Mesenchymal stem cell (in vitro differentiated cells and primary cell): ENCODE measurements around the gene CIITA.

Source experiments
- DNase-seq: peaks from one replicate; pipeline ENCODE4 v3.0.0-alpha.2; 2013
- H2AFZ ChIP-seq: one replicate; pipeline ENCODE4 v1.6.1; 2013; ENCODE audit warnings: low read depth, mild to moderate bottlenecking, control low read depth, inconsistent platforms, low read length, moderate library complexity
- H2AK5ac ChIP-seq: 2 replicates; pipeline ENCODE4 v1.6.1; 2013; ENCODE audit warnings: low read length, moderate library complexity, mild to moderate bottlenecking, inconsistent platforms; ENCODE audit not compliant: severe bottlenecking
- H2BK120ac ChIP-seq: one replicate; pipeline ENCODE4 v1.6.1; 2013; ENCODE audit warnings: low read depth, mild to moderate bottlenecking, inconsistent platforms, low read length, moderate library complexity
- H2BK12ac ChIP-seq, 2 experiments: one replicate each; pipeline ENCODE4 v1.6.1; 2013; ENCODE audit warnings: inconsistent platforms in 2 of 2, low read length in 2 of 2, mild to moderate bottlenecking in 2 of 2, moderate library complexity in 2 of 2, control low read depth in 1 of 2
- H2BK15ac ChIP-seq: one replicate; pipeline ENCODE4 v1.6.1; 2013; ENCODE audit warnings: mild to moderate bottlenecking, low read depth, inconsistent platforms; ENCODE audit not compliant: poor library complexity, severe bottlenecking
- H2BK5ac ChIP-seq: 2 replicates; pipeline ENCODE4 v1.6.1; 2013; ENCODE audit warnings: low read depth, mild to moderate bottlenecking, low read length, control low read depth, inconsistent platforms; ENCODE audit not compliant: poor library complexity, severe bottlenecking
- H3K14ac ChIP-seq, 2 experiments: one replicate each; pipeline ENCODE4 v1.6.1; 2013; ENCODE audit warnings: inconsistent platforms in 2 of 2, low read length in 2 of 2, control low read depth in 1 of 2, mild to moderate bottlenecking in 1 of 2, moderate library complexity in 1 of 2
- H3K18ac ChIP-seq, 2 experiments: one replicate each; pipeline ENCODE4 v1.6.1; 2013; ENCODE audit warnings: inconsistent platforms in 2 of 2, low read length in 2 of 2, control low read depth in 1 of 2, low read depth in 1 of 2, mild to moderate bottlenecking in 1 of 2
- H3K23ac ChIP-seq, 2 experiments: one replicate each; pipeline ENCODE4 v1.6.1; 2013; ENCODE audit warnings: inconsistent platforms in 2 of 2, low read length in 2 of 2, mild to moderate bottlenecking in 2 of 2, moderate library complexity in 2 of 2, control low read depth in 1 of 2
- H3K27ac ChIP-seq: 2 replicates; pipeline ENCODE4 v1.5.1; 2013; ENCODE audit warnings: mild to moderate bottlenecking, moderate library complexity, low read length, control low read depth, inconsistent platforms; ENCODE audit not compliant: poor library complexity, severe bottlenecking
- H3K27me3 ChIP-seq, 2 experiments: 2 replicates each; pipeline versions ENCODE4 v1.6.1 to v1.7.0; 2013; ENCODE audit warnings: low read length in 2 of 2, mild to moderate bottlenecking in 2 of 2, moderate library complexity in 2 of 2, control low read depth in 1 of 2, inconsistent platforms in 1 of 2; ENCODE audit not compliant: control insufficient read depth in 1 of 2, insufficient read depth in 1 of 2
- H3K36me3 ChIP-seq, 2 experiments: 2 replicates each; pipeline versions ENCODE4 v1.6.1 to v1.7.0; 2013; ENCODE audit warnings: low read length in 2 of 2, control low read depth in 1 of 2, inconsistent platforms in 1 of 2, low read depth in 1 of 2, mild to moderate bottlenecking in 1 of 2; ENCODE audit not compliant: insufficient read depth in 2 of 2, control insufficient read depth in 1 of 2
- H3K4ac ChIP-seq, 2 experiments: one replicate each; pipeline ENCODE4 v1.6.1; 2013; ENCODE audit warnings: inconsistent platforms in 2 of 2, low read length in 2 of 2, mild to moderate bottlenecking in 2 of 2, moderate library complexity in 2 of 2, control low read depth in 1 of 2, low read depth in 1 of 2
- H3K4me1 ChIP-seq: 2 replicates; pipeline ENCODE4 v1.6.1; 2013; ENCODE audit warnings: low read depth, low read length, control low read depth; ENCODE audit not compliant: control insufficient read depth, insufficient read depth
- H3K4me2 ChIP-seq: 2 replicates; pipeline ENCODE4 v1.6.1; 2013; ENCODE audit warnings: low read length, mild to moderate bottlenecking, inconsistent platforms; ENCODE audit not compliant: poor library complexity, severe bottlenecking
- H3K4me3 ChIP-seq, 2 experiments: 2 replicates each; pipeline versions ENCODE4 v1.5.1 to v1.7.0; 2013; ENCODE audit warnings: low read length in 2 of 2, mild to moderate bottlenecking in 2 of 2, control low read depth in 1 of 2, low read depth in 1 of 2; ENCODE audit not compliant: insufficient read depth in 1 of 2
- H3K79me1 ChIP-seq: replicated peaks from 2 replicates; pipeline ENCODE4 v1.6.1; 2013; ENCODE audit warnings: mild to moderate bottlenecking, control low read depth, low read length, inconsistent platforms; ENCODE audit not compliant: poor library complexity, severe bottlenecking
- H3K9ac ChIP-seq: 2 replicates; pipeline ENCODE4 v1.7.0; 2013; ENCODE audit warnings: mild to moderate bottlenecking, low read length, moderate library complexity
- H3K9me3 ChIP-seq: 2 replicates; pipeline ENCODE4 v1.7.0; 2013; ENCODE audit warnings: mild to moderate bottlenecking, low read length; ENCODE audit not compliant: control insufficient read depth
- H4K8ac ChIP-seq: one replicate; pipeline ENCODE4 v1.6.1; 2013; ENCODE audit warnings: inconsistent platforms, mild to moderate bottlenecking, low read length, moderate library complexity
- H4K91ac ChIP-seq: one replicate; pipeline ENCODE4 v1.6.1; 2013; ENCODE audit warnings: mild to moderate bottlenecking, low read length, inconsistent platforms
- WGBS: methylation state at CpG from one replicate; pipeline ENCODE4 v1.1.7; 2013; ENCODE audit warnings: mixed read lengths; 5-methylcytosine and 5-hydroxymethylcytosine counted together

Gene CIITA

DNA sequence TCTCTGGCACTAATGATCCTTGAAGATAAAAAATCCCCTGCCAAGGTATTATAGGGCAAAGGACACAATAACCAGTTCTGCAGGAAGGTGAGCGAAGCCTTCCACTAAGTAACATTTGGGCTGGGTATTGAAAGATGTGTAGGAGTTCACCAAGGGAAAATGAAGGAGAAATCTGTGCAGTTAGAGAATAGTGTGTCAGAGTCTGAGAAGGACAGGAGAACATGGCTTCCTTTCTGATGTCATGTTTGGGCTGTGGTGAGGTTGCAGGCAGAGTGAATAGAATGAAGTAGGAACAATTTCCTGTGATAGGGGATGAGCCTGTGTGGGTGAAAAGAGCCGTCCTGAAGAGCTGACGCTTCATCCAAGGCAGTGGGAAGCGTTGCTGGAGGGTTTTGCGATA lies 24.1 kb upstream of the CIITA start:
- Histone ChIP-seq H3K36me3 (no peaks in the 10 kb centered on the region), H3K27ac (no peak overlapping the region), H3K9ac (no peak overlapping the region), H3K4me2 (no peak overlapping the region), H2BK15ac (no peak overlapping the region), H3K27me3 (peaks cover 0 to 4% of the 10 kb centered on the region in 2 experiments), H2AFZ (no peak overlapping the region), H2BK12ac (no peak overlapping the region), H2BK120ac (no peak overlapping the region), H3K14ac (no peak overlapping the region), H3K4me3 (no peak overlapping the region), H2BK5ac (no peak overlapping the region), H3K4me1 (no peaks in the 10 kb centered on the region), H2AK5ac (no peak overlapping the region), H4K8ac (no peak overlapping the region), H3K23ac (no peak overlapping the region), H3K9me3 (no peaks in the 10 kb centered on the region), H3K18ac (no peak overlapping the region), H3K79me1 (no peaks in the 10 kb centered on the region), H4K91ac (no peak overlapping the region), H3K4ac (no peak overlapping the region)
- no peak for DNase-seq
- WGBS: 63% methylated on average over 3 of the region's 5 CpGs

DNA sequence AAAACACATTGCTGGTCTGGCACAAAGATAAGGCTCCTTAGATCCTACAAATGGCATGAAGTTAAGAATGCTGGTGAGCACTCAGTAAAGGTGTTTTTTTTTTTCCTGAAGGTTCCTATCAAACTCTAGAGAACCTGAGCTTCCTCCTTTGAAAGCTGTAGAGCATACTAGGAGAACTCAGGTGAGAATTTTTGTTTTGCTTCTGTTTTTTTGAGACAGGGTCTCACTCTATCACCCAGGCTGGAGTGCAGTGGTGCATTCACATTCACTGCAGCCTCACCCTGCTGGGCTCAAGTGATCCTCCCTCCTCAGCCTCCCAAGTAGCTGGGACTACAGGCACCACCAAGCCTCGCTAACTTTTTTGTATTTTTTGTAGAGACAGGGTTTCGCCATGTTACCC lies 21.0 kb upstream of the CIITA start:
- WGBS: 64% methylated on average over 2 of the region's 2 CpGs

DNA sequence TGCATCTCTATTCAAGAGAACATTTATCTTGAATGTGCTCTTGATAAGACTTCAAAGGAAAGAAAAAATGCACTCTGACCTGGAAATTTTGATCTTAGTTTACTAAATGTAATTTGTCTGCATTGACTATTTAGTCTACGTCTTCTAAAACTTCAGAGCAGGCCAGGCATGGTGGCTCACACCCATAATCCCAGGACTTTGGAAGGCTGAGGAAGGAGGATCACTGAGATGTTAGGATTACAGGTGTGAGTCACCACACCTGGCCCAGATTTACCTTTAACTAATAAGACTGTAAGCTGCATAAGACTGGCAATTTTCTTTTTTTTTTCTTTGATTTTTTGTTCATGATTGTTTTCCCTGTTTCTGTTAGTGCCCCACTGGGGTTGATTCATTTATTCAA lies 18.8 kb upstream of the CIITA start:
- no peaks in the 10 kb centered on the region for H3K79me1 ChIP-seq
- WGBS: 92% methylated on average over 1 of the region's 1 CpG

More for the DNA sequence above, 21.0 kb upstream of the CIITA start:
- Histone ChIP-seq H4K8ac (no peak overlapping the region), H3K4me1 (no peaks in the 10 kb centered on the region), H3K9me3 (no peaks in the 10 kb centered on the region), H3K14ac (no peak overlapping the region), H2BK120ac (no peak overlapping the region), H3K4ac (no peak overlapping the region), H3K4me2 (no peak overlapping the region), H3K9ac (no peak overlapping the region), H2BK15ac (no peak overlapping the region), H3K4me3 (no peak overlapping the region), H4K91ac (no peak overlapping the region), H2AFZ (no peak overlapping the region), H3K27ac (no peak overlapping the region), H3K36me3 (no peaks in the 10 kb centered on the region), H3K27me3 (peaks cover 0 to 1% of the 10 kb centered on the region in 2 experiments), H3K18ac (no peak overlapping the region), H3K23ac (no peak overlapping the region), H2BK5ac (no peak overlapping the region), H3K79me1 (no peaks in the 10 kb centered on the region), H2AK5ac (no peak overlapping the region), H2BK12ac (no peak overlapping the region)
- no peak for DNase-seq

DNA sequence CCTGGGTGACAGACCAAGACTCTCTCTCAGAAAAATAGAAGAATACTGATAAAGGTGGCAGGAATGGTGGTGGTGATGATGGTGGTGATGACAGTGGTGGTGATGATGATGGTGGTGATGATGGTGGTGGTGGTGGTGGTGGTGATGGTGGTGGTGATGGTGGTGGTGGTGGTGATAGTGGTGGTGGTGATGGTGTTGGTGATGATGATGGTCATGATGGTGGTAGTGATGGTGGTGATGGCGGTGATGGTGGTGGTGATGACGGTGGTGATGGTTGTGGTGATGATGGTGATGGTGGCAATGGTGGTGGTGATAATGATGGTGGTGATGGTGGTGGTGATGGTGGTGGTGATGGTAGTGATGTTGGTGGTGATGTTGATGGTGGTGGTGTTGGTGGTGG lies 18.0 kb upstream of the CIITA start:
- Histone ChIP-seq H3K4ac (no peak overlapping the region), H3K4me3 (no peak overlapping the region), H3K27me3 (peaks cover 0 to 3% of the 10 kb centered on the region in 2 experiments), H3K27ac (no peak overlapping the region), H2BK12ac (no peak overlapping the region), H3K23ac (no peak overlapping the region), H3K18ac (no peak overlapping the region), H4K91ac (no peak overlapping the region), H3K4me2 (no peak overlapping the region), H3K36me3 (no peaks in the 10 kb centered on the region), H2BK15ac (no peak overlapping the region), H3K4me1 (peaks cover 1% of the 10 kb centered on the region), H3K9ac (no peak overlapping the region), H2BK120ac (no peak overlapping the region), H2AK5ac (no peak overlapping the region), H3K9me3 (no peaks in the 10 kb centered on the region), H2BK5ac (no peak overlapping the region), H3K14ac (no peak overlapping the region), H2AFZ (no peak overlapping the region), H3K79me1 (no peaks in the 10 kb centered on the region), H4K8ac (no peak overlapping the region)
- no peak for DNase-seq
- WGBS: 43% methylated on average over 2 of the region's 2 CpGs

More for the DNA sequence above, 18.8 kb upstream of the CIITA start:
- H2BK12ac ChIP-seq: no peak overlapping the region
- no peak for DNase-seq
- no peak overlapping the region for H4K8ac ChIP-seq
- H3K4ac ChIP-seq: no peak overlapping the region
- no peak overlapping the region for H2BK5ac ChIP-seq
- H3K4me2 ChIP-seq: no peak overlapping the region
- no peak overlapping the region for H3K14ac ChIP-seq
- no peak overlapping the region for H2AK5ac ChIP-seq
- no peak overlapping the region for H2AFZ ChIP-seq
- no peak overlapping the region for H3K23ac ChIP-seq
- H3K4me1 ChIP-seq: peaks cover 1% of the 10 kb centered on the region
- H3K9ac ChIP-seq: no peak overlapping the region
- H3K18ac ChIP-seq: no peak overlapping the region
- H3K4me3 ChIP-seq: no peak overlapping the region
- H3K27ac ChIP-seq: no peak overlapping the region
- H4K91ac ChIP-seq: no peak overlapping the region
- H2BK15ac ChIP-seq: no peak overlapping the region
- H3K27me3 ChIP-seq: peaks cover 0 to 3% of the 10 kb centered on the region in 2 experiments
- H3K36me3 ChIP-seq: no peaks in the 10 kb centered on the region
- H2BK120ac ChIP-seq: no peak overlapping the region
- H3K9me3 ChIP-seq: no peaks in the 10 kb centered on the region
